Cardiac fibroblast (primary cell): ENCODE measurements around the gene NTRK2.

Experiments used
- DNase-seq, 2 donors: peaks; one replicate each; pipeline versions ENCODE4 v3.0.0 to v3.0.0-alpha.2; 2010; ENCODE audit warnings: low read depth in 2 of 2
- H3K4me3 ChIP-seq, 2 donors: replicated peaks in 1 of 2; 1 replicate in 1 of 2; 2 replicates in 1 of 2; pipeline ENCODE4 v1.5.1; 2011; ENCODE audit warnings: low read depth in 2 of 2, low read length in 2 of 2, mild to moderate bottlenecking in 2 of 2, moderate library complexity in 1 of 2
- TF ChIP-seq, protein P1 (sequence below): IDR thresholded peaks from one replicate; pipeline ENCODE4 v1.5.1; 2011; ENCODE audit warnings: low read depth, mild to moderate bottlenecking, low read length, inconsistent platforms

NTRK2 gene

DNA sequence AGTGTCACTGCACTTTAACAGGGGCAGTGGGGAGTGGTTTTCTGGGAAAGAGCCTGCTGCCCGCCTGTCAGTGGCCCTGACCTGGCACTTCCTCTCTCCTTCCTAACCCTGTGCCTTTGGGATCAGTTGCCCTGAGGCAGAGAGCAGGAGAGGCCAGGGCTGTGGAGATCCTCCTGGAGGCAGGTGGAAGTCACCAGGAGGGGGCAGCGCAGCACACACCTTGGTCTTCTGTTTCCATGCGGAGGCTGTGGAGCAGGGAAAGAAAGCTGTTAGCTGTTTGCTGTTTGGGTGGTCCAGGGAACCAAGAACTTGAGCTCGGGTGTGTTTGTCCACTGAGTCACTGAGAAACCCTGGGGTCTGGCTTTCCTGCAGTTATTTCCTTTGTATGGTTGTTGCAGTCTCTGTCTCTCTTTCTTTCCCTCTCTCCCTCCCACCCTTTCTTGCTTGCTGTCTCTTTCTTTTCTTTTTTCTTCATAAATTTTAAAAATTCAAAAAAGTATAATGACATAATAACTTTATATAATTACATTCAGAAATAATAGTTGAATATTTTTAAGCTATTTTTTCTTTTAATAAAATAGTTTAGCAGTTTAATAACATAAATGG lies 28.1 kb downstream of the NTRK2 start:
- no peak overlapping the region for H3K4me3 ChIP-seq
- TF ChIP-seq, protein P1, sequence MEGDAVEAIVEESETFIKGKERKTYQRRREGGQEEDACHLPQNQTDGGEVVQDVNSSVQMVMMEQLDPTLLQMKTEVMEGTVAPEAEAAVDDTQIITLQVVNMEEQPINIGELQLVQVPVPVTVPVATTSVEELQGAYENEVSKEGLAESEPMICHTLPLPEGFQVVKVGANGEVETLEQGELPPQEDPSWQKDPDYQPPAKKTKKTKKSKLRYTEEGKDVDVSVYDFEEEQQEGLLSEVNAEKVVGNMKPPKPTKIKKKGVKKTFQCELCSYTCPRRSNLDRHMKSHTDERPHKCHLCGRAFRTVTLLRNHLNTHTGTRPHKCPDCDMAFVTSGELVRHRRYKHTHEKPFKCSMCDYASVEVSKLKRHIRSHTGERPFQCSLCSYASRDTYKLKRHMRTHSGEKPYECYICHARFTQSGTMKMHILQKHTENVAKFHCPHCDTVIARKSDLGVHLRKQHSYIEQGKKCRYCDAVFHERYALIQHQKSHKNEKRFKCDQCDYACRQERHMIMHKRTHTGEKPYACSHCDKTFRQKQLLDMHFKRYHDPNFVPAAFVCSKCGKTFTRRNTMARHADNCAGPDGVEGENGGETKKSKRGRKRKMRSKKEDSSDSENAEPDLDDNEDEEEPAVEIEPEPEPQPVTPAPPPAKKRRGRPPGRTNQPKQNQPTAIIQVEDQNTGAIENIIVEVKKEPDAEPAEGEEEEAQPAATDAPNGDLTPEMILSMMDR: peak; percentile 67
- DNase-seq: peak; percentile 50 to 51

DNA sequence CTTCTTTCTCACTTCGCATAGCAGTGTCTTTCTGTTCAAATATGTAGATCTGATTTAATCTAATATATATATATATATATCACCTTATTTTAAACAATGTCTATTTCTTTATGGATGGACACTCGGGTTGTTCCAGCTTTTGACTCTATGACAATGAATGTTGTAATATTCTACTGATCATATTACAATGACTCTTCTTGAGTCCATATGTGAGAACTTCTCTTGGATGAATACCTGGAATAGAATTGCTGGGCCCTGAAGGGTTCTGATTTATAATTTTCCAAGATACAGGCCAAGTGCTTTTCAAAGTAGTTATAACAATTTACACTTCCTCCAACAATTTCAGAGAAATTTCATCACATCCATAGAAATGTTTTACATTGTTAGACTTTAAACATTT lies 28.8 kb downstream of the NTRK2 start:
- no peak for DNase-seq
- TF ChIP-seq, protein P1: no peak
- H3K4me3 ChIP-seq: no peak overlapping the region

DNA sequence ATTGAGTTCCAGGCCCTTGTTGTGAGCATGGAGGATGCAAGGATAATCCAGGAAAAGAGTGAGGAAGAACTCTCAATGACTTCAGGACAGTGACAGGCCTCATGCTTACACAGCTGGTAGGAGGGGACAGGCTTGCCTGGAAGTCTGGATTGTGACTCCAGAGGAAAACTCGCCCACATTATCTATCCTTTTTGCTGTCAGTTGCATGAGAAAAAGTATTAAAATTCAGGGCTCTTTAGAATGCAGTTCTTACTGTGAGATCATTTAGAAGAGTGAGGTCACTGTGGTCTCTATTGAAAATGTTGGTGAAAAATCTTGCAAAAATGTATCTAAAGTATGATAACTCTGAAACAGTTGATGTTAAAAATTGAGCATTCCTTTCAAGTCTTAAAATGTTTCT lies 30.5 kb downstream of the NTRK2 start:
- no peak overlapping the region for H3K4me3 ChIP-seq
- DNase-seq: no peak
- TF ChIP-seq, protein P1: no peak

DNA sequence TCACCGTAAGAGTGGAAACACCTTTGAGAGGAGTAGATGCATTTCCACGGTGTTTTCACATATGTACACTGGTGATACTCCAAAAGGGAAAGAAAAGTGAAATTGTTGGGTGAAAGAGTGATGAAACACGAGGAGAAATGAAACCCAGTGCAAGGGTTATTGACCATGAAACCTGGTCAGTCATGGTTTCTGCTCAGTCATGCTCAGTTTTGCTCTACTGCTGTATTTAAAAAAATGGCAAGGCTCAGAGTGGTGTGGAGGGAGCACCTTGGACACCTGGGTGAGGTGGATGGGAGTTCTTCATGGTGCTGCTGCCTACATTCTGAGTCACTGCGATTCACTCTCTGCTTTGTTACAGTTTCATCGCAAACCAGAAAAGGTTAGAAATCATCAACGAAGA lies 32.3 kb downstream of the NTRK2 start:
- TF ChIP-seq, protein P1: no peak
- DNase-seq: no peak
- H3K4me3 ChIP-seq: no peak overlapping the region

DNA sequence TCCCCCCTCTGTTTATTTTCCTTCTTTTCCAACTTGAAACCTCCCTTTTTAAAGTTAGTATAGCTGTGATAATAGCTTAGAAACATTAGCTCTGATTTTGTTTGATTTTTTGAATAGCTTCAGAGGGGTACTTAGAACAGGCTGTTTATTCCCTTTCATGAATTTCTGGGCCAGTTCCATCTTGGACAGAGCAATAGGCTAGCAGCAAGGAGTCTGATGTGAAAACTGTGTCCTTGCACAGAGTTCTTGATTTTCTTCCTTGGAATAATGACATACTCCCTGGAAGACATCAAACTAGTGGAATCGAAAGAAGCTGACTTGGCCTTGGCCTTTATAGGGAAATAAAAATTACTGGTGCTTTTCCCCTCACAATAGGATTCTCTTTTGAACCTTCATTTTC lies 32.9 kb downstream of the NTRK2 start:
- DNase-seq: no peak
- no peak overlapping the region for H3K4me3 ChIP-seq
- TF ChIP-seq, protein P1: no peak

DNA sequence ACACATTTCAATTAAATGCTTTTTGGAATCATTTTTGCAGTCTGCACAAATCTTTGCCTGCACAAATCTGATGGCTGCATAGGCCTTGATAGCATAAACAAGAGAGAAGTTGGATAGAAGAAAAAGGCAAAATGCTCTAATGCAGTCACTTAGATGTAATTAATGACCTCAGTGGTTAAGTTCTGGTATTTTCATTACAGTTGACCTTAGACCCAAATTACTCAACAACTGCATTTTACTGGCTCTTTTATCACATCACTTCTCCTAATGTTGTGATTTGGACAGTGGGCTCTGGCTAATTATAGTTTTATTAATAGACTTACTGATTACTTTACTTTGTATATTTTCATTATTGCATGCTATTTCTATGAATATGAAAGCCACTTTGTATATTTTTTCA lies 34.3 kb downstream of the NTRK2 start:
- no peak for DNase-seq
- TF ChIP-seq, protein P1: no peak

DNA sequence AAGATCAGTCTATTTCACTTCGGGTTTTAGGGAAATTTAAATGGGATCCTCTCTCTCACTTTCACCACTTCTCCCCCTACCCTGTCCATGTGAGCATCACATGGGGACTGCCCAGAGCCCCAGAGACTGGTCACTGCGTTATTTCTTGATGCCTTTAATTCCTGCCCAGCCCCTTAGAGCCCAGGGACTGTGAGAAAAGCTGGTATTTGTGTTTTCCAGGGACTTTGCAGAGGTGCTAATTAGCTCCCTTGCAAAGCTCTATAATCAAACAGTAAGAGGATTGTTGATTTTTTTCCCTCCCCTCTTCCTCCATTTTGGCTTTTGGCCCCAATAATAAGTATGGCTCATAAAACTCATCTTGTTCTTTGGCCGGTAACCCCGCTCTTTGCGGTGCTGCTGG lies 35.6 kb downstream of the NTRK2 start:
- DNase-seq: no peak
- no peak overlapping the region for H3K4me3 ChIP-seq
- TF ChIP-seq, protein P1: no peak

More for the DNA sequence above, 34.3 kb downstream of the NTRK2 start:
- no peak overlapping the region for H3K4me3 ChIP-seq
